Gastrocnemius medialis (tissue), 4 donors: ENCODE data around the gene EGFR. TPM values are rescaled to one million over a fixed set of nuclear protein-coding genes. Genes with fewer than 3 reads are reported as not detected.

Experiments
- ATAC-seq, 2 donors: fragments of 150-250 bp; one replicate each; pipeline ENCODE4 v1.9.1; 2016
- DNase-seq, 2 donors: peaks; one replicate each; pipeline ENCODE4 v3.0.0-alpha.2; 2019
- H3K27ac ChIP-seq, 4 donors: fragments of 200-600 bp; sonication (generic); 1 replicate in 1 of 4; 2 replicates in 3 of 4; pipeline ENCODE4 v1.5.1; 2016 to 2018; ENCODE audit warnings: mild to moderate bottlenecking in 2 of 4, moderate library complexity in 1 of 4
- H3K27me3 ChIP-seq, 3 donors: fragments of 200-600 bp; sonication (generic) in 2 of 3; 1 replicate in 1 of 3; 2 replicates in 2 of 3; pipeline versions ENCODE4 v1.5.1 to v1.6.0; 2016 to 2019; ENCODE audit warnings: mild to moderate bottlenecking in 1 of 3, moderate library complexity in 1 of 3
- H3K36me3 ChIP-seq, 2 donors: fragments of 200-600 bp; sonication (generic) in 1 of 2; one replicate each; pipeline ENCODE4 v1.5.1; 2017 to 2018
- H3K4me1 ChIP-seq, 2 donors: fragments of 200-600 bp; sonication (generic) in 1 of 2; one replicate each; pipeline ENCODE4 v1.5.1; 2016 to 2017; ENCODE audit warnings: mild to moderate bottlenecking in 2 of 2
- H3K4me3 ChIP-seq, 4 donors: fragments of 200-600 bp; sonication (generic) in 3 of 4; 1 replicate in 1 of 4; 2 replicates in 3 of 4; pipeline ENCODE4 v1.5.1; 2016 to 2019; ENCODE audit warnings: mild to moderate bottlenecking in 2 of 4
- H3K9me3 ChIP-seq, 3 donors: fragments of 200-600 bp; sonication (generic) in 2 of 3; 1 replicate in 1 of 3; 2 replicates in 2 of 3; pipeline ENCODE4 v1.5.1; 2016 to 2019
- POLR2A ChIP-seq, 2 donors: fragments of 450-650 bp; IDR thresholded peaks; one replicate each; pipeline ENCODE4 v1.6.1; 2017; ENCODE audit warnings: antibody characterized with exemption in 2 of 2, mild to moderate bottlenecking in 2 of 2, moderate library complexity in 2 of 2
- in situ Hi-C, 4 donors: fragments of 200-750 bp; cut with MboI; loops; one replicate each; pipeline versions ENCODE4 v1.15.0 to v1.8.0; 2017; ENCODE audit warnings: low sequenced_read_pairs in 4 of 4
- intact Hi-C: fragments of 100-400 bp; cut with DNase I; formaldehyde crosslinking; loops from one replicate; pipeline ENCODE4 v1.15.1; 2023; ENCODE audit warnings: low total_unique reads
- total RNA-seq, 4 donors: library from RNA; depleted of rRNA; stranded (reverse); fragments of >200 nt; gene quantifications; one replicate each; pipeline versions ENCODE4 v1.1.0 to v1.2.3, GENCODE V29; 2016
- TF ChIP-seq, protein P1 (sequence below), 5 experiments: fragments of 450-650 bp in 3 of 5; fragments of 200-600 bp in 2 of 5; sonication (generic) in 2 of 5; IDR thresholded peaks in 4 of 5; conservative IDR thresholded peaks in 1 of 5; 1 replicate in 4 of 5; 2 replicates in 1 of 5; pipeline ENCODE4 v1.5.1; 2016 to 2019; ENCODE audit warnings: antibody characterized with exemption in 5 of 5, mild to moderate bottlenecking in 3 of 5, moderate library complexity in 3 of 5

The EGFR gene
- total RNA-seq: 10 to 100 TPM; 28.0 to 34.8 (median 29.4) TPM

DNA sequence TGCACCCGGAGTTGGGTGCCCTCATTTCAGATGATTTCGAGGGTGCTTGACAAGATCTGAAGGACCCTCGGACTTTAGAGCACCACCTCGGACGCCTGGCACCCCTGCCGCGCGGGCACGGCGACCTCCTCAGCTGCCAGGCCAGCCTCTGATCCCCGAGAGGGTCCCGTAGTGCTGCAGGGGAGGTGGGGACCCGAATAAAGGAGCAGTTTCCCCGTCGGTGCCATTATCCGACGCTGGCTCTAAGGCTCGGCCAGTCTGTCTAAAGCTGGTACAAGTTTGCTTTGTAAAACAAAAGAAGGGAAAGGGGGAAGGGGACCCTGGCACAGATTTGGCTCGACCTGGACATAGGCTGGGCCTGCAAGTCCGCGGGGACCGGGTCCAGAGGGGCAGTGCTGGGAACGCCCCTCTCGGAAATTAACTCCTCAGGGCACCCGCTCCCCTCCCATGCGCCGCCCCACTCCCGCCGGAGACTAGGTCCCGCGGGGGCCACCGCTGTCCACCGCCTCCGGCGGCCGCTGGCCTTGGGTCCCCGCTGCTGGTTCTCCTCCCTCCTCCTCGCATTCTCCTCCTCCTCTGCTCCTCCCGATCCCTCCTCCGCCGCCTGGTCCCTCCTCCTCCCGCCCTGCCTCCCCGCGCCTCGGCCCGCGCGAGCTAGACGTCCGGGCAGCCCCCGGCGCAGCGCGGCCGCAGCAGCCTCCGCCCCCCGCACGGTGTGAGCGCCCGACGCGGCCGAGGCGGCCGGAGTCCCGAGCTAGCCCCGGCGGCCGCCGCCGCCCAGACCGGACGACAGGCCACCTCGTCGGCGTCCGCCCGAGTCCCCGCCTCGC is at the start of gene EGFR:
Gene EGFR, plus strand, starts transcription at position 657 of the 830 bp plus-strand sequence. CDS start 261 bp downstream, outside the sequence.
- Histone ChIP-seq H3K4me3 (peak within 1 kb of the TSS; percentile 71 to 86 (median 74)), H3K36me3 (no peaks in the 10 kb centered on the region), H3K4me1 (no peaks in the 10 kb centered on the region), H3K27ac (peak within 1 kb of the TSS; percentile 90 to 95 (median 91)), H3K27me3 (peaks cover 0 to 8% (median 5%) of the 10 kb centered on the region in 3 donors), H3K9me3 (no peaks in the 10 kb centered on the region)
- in situ Hi-C loops (loop anchor here in 2 of 4 donors (10.0 to 25.0 kb wide), 3 partner anchors 114 to 236 kb away; no protein-coding TSS in a partner anchor), intact Hi-C loops (loop anchor here (1.0 to 5.0 kb wide), 4 partner anchors 56 to 237 kb away; no protein-coding TSS in a partner anchor)
- ATAC-seq: peak; percentile 57 to 58
- peak; percentile 67 to 72 for DNase-seq
- TF ChIP-seq, protein P1, sequence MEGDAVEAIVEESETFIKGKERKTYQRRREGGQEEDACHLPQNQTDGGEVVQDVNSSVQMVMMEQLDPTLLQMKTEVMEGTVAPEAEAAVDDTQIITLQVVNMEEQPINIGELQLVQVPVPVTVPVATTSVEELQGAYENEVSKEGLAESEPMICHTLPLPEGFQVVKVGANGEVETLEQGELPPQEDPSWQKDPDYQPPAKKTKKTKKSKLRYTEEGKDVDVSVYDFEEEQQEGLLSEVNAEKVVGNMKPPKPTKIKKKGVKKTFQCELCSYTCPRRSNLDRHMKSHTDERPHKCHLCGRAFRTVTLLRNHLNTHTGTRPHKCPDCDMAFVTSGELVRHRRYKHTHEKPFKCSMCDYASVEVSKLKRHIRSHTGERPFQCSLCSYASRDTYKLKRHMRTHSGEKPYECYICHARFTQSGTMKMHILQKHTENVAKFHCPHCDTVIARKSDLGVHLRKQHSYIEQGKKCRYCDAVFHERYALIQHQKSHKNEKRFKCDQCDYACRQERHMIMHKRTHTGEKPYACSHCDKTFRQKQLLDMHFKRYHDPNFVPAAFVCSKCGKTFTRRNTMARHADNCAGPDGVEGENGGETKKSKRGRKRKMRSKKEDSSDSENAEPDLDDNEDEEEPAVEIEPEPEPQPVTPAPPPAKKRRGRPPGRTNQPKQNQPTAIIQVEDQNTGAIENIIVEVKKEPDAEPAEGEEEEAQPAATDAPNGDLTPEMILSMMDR (IDR thresholded peaks at IDR 0.05 in 4 of 5, conservative IDR thresholded peaks at IDR 0.05 in 1 of 5): peak in 1 of 5 experiments; percentile 11
- peak; percentile 80 to 88 for TF ChIP-seq POLR2A (IDR thresholded peaks at IDR 0.05)

DNA sequence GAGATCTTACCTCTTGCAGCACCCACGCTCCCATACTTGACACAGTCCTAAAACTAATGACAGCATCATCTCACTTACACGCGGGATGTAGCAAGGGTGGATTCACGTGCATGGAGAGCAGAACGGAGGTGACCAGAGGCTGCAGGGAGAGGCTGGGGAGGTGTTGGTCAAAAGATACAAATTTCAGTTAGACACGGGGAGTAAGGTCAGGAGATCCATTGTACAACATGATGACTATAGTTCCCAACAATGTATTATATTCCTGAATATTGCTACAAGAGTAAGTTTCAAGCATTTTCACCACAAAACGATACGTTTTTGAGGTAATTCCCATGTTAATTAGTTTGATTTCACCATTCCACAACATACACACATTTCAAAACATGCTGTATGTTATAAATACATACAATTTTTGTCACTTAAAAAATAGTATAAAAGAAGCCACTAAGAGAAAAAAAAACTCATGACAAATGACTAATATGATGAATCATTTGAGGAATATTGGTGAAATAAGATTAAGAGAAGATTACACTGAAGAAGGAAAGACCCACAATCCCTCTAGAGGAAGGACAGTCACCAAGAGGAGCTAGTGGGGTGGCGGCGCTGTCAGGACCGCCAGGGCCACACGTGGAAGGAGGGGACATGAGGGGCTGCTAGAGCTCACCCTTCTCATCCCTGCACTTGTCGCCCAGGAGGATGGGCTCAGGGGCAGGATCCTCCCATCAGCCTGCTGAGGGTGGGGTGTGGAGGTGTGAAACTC is 49.4 kb upstream of the EGFR start:
- no peaks in the 10 kb centered on the region for H3K36me3 ChIP-seq
- no peaks in the 10 kb centered on the region for H3K27me3 ChIP-seq
- ATAC-seq (no peak), DNase-seq (no peak)
- intact Hi-C loops: no loop called here
- H3K27ac ChIP-seq: no peak overlapping the region
- in situ Hi-C loops: no loop called here
- TF ChIP-seq, protein P1 (IDR thresholded peaks at IDR 0.05 in 4 of 5, conservative IDR thresholded peaks at IDR 0.05 in 1 of 5): no peak
- TF ChIP-seq POLR2A (IDR thresholded peaks at IDR 0.05): no peak
- no peaks in the 10 kb centered on the region for H3K4me1 ChIP-seq
- peaks cover 0 to 8% (median 0%) of the 10 kb centered on the region in 3 donors for H3K9me3 ChIP-seq
- H3K4me3 ChIP-seq: no peak overlapping the region

DNA sequence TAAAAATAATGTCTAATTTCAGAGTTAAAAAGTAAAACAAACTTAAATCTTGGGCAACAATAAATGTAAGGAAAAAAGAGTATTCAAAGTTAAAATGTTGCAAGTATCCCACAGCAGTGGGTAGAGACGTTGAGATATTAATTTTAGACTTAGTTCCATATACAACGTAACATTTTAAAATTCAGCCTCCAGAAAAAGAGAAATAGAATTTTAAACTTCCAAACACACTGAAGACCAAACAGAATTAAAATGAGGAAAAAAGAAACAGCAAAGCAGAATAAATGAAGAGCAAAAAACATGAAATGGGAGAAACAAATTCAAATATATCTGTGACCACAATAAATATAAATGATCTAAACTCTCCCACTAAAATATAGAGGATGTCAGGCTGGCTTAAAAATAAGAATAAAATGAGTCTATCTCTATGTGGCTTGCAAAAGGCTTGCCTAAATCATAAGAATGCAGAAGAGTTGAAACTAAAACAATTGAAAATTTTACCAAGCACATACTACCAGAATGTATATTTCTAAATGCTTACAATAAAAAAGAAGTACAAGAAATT is 46.0 kb upstream of the EGFR start:
- Histone ChIP-seq H3K4me3 (no peak overlapping the region), H3K27me3 (no peaks in the 10 kb centered on the region), H3K27ac (no peak overlapping the region), H3K9me3 (peaks cover 0 to 8% (median 0%) of the 10 kb centered on the region in 3 donors), H3K4me1 (no peaks in the 10 kb centered on the region), H3K36me3 (no peaks in the 10 kb centered on the region)
- DNase-seq (no peak), ATAC-seq (no peak)
- intact Hi-C loops (no loop called here), in situ Hi-C loops (no loop called here)
- TF ChIP-seq, protein P1 (IDR thresholded peaks at IDR 0.05 in 4 of 5, conservative IDR thresholded peaks at IDR 0.05 in 1 of 5): no peak
- no peak for TF ChIP-seq POLR2A (IDR thresholded peaks at IDR 0.05)

DNA sequence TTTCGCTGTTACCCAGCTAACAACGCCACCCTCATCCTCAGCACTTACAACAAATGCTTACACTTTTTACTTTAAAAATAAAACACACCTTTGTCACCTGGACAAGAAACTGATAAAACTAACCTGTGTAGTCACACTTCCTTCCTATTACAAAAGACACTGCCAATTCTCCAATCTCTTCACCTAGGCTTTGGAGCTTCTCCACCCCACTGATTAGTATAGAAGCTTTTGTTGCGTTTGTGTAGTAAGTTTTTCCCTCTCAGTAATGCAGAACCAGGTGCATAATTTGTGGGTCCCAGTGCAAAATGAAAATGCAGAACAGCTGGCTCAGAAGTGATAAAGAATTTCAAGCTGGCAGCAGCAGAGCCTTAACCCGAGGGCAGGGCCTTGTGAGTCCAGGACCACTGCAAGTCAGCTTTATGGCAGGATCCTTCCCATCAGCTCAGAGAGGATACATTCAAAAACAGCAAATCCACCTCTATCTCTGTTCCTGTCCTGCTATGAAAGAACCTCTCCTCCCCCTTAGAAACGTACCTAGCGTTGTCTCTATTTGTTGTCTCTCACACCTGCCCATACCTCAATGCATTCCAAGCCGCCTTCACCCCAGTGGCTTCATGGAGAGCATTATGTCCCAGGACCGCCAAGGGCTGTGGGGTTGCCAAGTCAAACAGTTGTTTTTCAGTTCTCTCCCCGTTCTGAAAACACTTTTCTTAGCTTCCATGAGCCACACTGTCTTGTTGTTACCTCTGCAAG is 40.3 kb upstream of the EGFR start:
- Histone ChIP-seq H3K36me3 (no peaks in the 10 kb centered on the region), H3K27me3 (no peaks in the 10 kb centered on the region), H3K4me1 (no peaks in the 10 kb centered on the region), H3K9me3 (no peaks in the 10 kb centered on the region), H3K27ac (no peak overlapping the region), H3K4me3 (no peak overlapping the region)
- no peak for TF ChIP-seq POLR2A (IDR thresholded peaks at IDR 0.05)
- TF ChIP-seq, protein P1 (IDR thresholded peaks at IDR 0.05 in 4 of 5, conservative IDR thresholded peaks at IDR 0.05 in 1 of 5): no peak
- DNase-seq (no peak), ATAC-seq (no peak)
- in situ Hi-C loops (no loop called here), intact Hi-C loops (no loop called here)
